Lung (tissue), 12 donors: Measurements from ENCODE around the gene ESCO1. TPM values are rescaled to one million over a fixed set of nuclear protein-coding genes. Genes with fewer than 3 reads are reported as not detected.

Experiments used
- ATAC-seq: fragments of 200-7000 bp; cut with Tn5 transposase; one replicate; pipeline ENCODE4 v1.9.1; 2020; ENCODE audit warnings: moderate number of reproducible peaks; ENCODE audit not compliant: insufficient read depth, low FRiP score
- DNase-seq, 3 donors: peaks; one replicate each; pipeline ENCODE4 v3.0.0-alpha.2; 2013 to 2017
- H3K27ac ChIP-seq, 2 donors: one replicate each; pipeline ENCODE4 v1.5.1; 2013; ENCODE audit warnings: mild to moderate bottlenecking in 2 of 2, moderate library complexity in 2 of 2, control low read depth in 1 of 2, inconsistent platforms in 1 of 2, low read depth in 1 of 2, low read length in 1 of 2
- H3K27me3 ChIP-seq, 3 donors: one replicate each; pipeline ENCODE4 v1.5.1; 2013; ENCODE audit warnings: low read length in 2 of 3; ENCODE audit not compliant: control insufficient read depth in 3 of 3, insufficient read depth in 3 of 3
- H3K36me3 ChIP-seq, 4 donors: one replicate each; pipeline ENCODE4 v1.5.1; 2013; ENCODE audit warnings: low read length in 4 of 4, mild to moderate bottlenecking in 1 of 4, moderate library complexity in 1 of 4; ENCODE audit not compliant: control insufficient read depth in 4 of 4, insufficient read depth in 4 of 4
- H3K4me1 ChIP-seq, 5 donors: one replicate each; pipeline ENCODE4 v1.5.1; 2013; ENCODE audit warnings: low read length in 5 of 5, mild to moderate bottlenecking in 2 of 5, moderate library complexity in 1 of 5; ENCODE audit not compliant: control insufficient read depth in 5 of 5, insufficient read depth in 5 of 5
- H3K4me3 ChIP-seq: one replicate; pipeline ENCODE4 v1.5.1; 2013; ENCODE audit warnings: mild to moderate bottlenecking, control low read depth, moderate library complexity
- H3K9ac ChIP-seq, 2 donors: one replicate each; pipeline ENCODE4 v1.5.1; 2013; ENCODE audit warnings: low read length in 2 of 2, control low read depth in 1 of 2; ENCODE audit not compliant: insufficient read depth in 1 of 2
- H3K9me3 ChIP-seq, 4 donors: one replicate each; pipeline ENCODE4 v1.5.1; 2013; ENCODE audit warnings: low read length in 3 of 4, mild to moderate bottlenecking in 1 of 4, moderate library complexity in 1 of 4; ENCODE audit not compliant: control insufficient read depth in 4 of 4, insufficient read depth in 3 of 4
- WGBS, 2 donors: extraction: QIAGEN DNeasy Blood & Tissue Kit; methylation state at CpG; one replicate each; pipeline ENCODE4 v1.1.7; 2013; 5-methylcytosine and 5-hydroxymethylcytosine counted together
- polyA plus RNA-seq, 2 donors: library from polyadenylated mRNA; stranded (reverse); fragments of 200-250 nt; gene quantifications; one replicate each; pipeline ENCODE4 v1.2.1, GENCODE V29; 2013
- total RNA-seq, 2 donors: library from RNA; depleted of rRNA in 1 of 2; stranded (reverse); fragments of >200 nt in 1 of 2; gene quantifications; one replicate each; pipeline ENCODE4 v1.2.1, GENCODE V29; 2014 to 2021
- TF ChIP-seq, protein P1 (sequence below): IDR thresholded peaks from 2 replicates; pipeline ENCODE4 v1.5.1; 2012; ENCODE audit warnings: mild to moderate bottlenecking; ENCODE audit errors: control extremely low read depth, extremely low read depth
- donor health status: control.
- donor health status: control.
- donor health status: Bipolar disorder and iron deficiency.
- donor health status: healthy.
- donor health status: DM: yes; HTN: yes; CAD: no.

ESCO1 gene
- total and polyA plus RNA-seq, 4 donors: 7.7 to 28.2 (median 12.7) TPM

DNA sequence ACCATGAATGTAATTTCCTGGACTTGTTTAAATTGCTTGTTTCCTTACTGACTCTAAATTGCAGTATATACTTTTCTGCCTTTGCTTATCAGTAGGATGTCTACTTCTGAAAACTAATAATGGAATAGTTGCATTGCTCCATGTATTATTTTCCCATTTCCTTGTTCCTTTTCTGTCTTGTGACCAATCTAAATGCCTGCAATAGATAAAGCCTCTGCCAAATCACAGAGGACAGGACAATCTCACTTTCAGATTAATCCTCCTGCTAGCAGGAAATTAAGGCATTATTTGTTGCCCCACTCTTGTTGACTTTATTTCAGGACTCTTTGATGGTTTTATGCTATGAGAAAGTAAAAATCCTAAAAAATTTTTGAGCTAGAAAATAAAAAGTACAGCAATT is 4.7 kb upstream of the ESCO1 start:
- peaks cover 0 to 12% (median 0%) of the 10 kb centered on the region in 5 donors for H3K4me1 ChIP-seq
- TF ChIP-seq, protein P1, sequence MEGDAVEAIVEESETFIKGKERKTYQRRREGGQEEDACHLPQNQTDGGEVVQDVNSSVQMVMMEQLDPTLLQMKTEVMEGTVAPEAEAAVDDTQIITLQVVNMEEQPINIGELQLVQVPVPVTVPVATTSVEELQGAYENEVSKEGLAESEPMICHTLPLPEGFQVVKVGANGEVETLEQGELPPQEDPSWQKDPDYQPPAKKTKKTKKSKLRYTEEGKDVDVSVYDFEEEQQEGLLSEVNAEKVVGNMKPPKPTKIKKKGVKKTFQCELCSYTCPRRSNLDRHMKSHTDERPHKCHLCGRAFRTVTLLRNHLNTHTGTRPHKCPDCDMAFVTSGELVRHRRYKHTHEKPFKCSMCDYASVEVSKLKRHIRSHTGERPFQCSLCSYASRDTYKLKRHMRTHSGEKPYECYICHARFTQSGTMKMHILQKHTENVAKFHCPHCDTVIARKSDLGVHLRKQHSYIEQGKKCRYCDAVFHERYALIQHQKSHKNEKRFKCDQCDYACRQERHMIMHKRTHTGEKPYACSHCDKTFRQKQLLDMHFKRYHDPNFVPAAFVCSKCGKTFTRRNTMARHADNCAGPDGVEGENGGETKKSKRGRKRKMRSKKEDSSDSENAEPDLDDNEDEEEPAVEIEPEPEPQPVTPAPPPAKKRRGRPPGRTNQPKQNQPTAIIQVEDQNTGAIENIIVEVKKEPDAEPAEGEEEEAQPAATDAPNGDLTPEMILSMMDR: no peak
- ATAC-seq: no peak
- H3K9me3 ChIP-seq: no peaks in the 10 kb centered on the region
- H3K27ac ChIP-seq: no peak overlapping the region
- no peak overlapping the region for H3K4me3 ChIP-seq
- no peaks in the 10 kb centered on the region for H3K27me3 ChIP-seq
- peak in 2 of 3 donors; percentile 50 to 54 for DNase-seq
- H3K9ac ChIP-seq: peak overlapping the region in 1 of 2 donors; percentile 44
- H3K36me3 ChIP-seq: no peaks in the 10 kb centered on the region

DNA sequence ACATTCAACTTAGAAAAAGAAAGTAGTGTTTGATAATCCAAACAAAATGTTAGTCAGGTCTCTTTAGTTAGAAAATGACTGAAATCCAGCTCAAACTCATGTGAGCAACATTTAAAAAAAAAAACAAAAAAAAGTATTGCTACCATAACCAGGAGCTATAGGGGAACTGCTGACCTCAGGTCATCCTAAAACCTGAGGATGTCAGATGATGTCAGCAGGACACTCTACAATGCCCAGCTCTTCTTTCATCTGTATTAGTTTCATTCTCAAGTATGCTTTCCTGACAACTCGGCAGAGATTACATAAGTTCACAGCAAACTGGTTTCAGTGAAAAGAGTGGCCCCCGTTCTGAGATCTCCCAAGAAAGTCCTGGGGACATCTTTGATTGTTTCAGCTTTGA is 4.2 kb upstream of the ESCO1 start:
- DNase-seq: peak in 1 of 3 donors; percentile 40
- H3K4me3 ChIP-seq: no peak overlapping the region
- no peaks in the 10 kb centered on the region for H3K27me3 ChIP-seq
- no peaks in the 10 kb centered on the region for H3K9me3 ChIP-seq
- peaks cover 0 to 12% (median 0%) of the 10 kb centered on the region in 5 donors for H3K4me1 ChIP-seq
- peak overlapping the region in 1 of 2 donors; percentile 33 for H3K27ac ChIP-seq
- no peak for ATAC-seq
- TF ChIP-seq, protein P1: no peak
- no peaks in the 10 kb centered on the region for H3K36me3 ChIP-seq
- peak overlapping the region in 1 of 2 donors; percentile 44 for H3K9ac ChIP-seq
- WGBS, 2 donors: 20 to 52% methylated on average over 2 of the region's 2 CpGs

- ATAC-seq (no peak), DNase-seq (no peak)
- WGBS, 2 donors: 40 to 73% methylated on average over 5 of the region's 5 CpGs
- TF ChIP-seq, protein P1: no peak
- H3K4me3 ChIP-seq: no peak overlapping the region
- no peaks in the 10 kb centered on the region for H3K36me3 ChIP-seq
- peaks cover 0 to 20% (median 7%) of the 10 kb centered on the region in 5 donors for H3K4me1 ChIP-seq
- H3K27ac ChIP-seq: no peak overlapping the region
- no peaks in the 10 kb centered on the region for H3K9me3 ChIP-seq
- H3K27me3 ChIP-seq: no peaks in the 10 kb centered on the region
- no peak overlapping the region for H3K9ac ChIP-seq
Measured at GRCh38 chr18:21602299-21602587, 1.7 kb upstream of the ESCO1 start.
